SJCRH30 (cell line): ENCODE measurements around the gene NR1D2. TPM values are rescaled to one million over a fixed set of nuclear protein-coding genes. Genes with fewer than 3 reads are reported as not detected.
"Not testable (repeated sequence)": the region's sequence is repeated elsewhere in the genome, so short reads cannot be mapped to it uniquely, and the experiment has no call there.

Experiments
- DNase-seq, 2 experiments: peaks; one replicate each; pipeline ENCODE4 v3.0.0-alpha.2; 2015 to 2020
- H3K27ac ChIP-seq: fragments of 250-450 bp; sonication (Bioruptor Pico); 2 replicates; pipeline ENCODE4 v1.5.1; 2020; ENCODE audit warnings: mild to moderate bottlenecking, moderate library complexity
- H3K27me3 ChIP-seq: fragments of 250-450 bp; sonication (Bioruptor Pico); 2 replicates; pipeline ENCODE4 v1.5.1; 2020; ENCODE audit warnings: mild to moderate bottlenecking, moderate library complexity
- H3K36me3 ChIP-seq: fragments of 250-450 bp; sonication (Bioruptor Pico); 2 replicates; pipeline ENCODE4 v1.5.1; 2020; ENCODE audit warnings: mild to moderate bottlenecking, moderate library complexity
- H3K4me1 ChIP-seq: fragments of 250-450 bp; sonication (Bioruptor Pico); 2 replicates; pipeline ENCODE4 v1.5.1; 2020; ENCODE audit warnings: mild to moderate bottlenecking, moderate library complexity
- H3K4me3 ChIP-seq: fragments of 250-450 bp; sonication (Bioruptor Pico); 2 replicates; pipeline ENCODE4 v1.5.1; 2020; ENCODE audit warnings: mild to moderate bottlenecking, moderate library complexity
- H3K9me3 ChIP-seq: fragments of 250-450 bp; sonication (Bioruptor Pico); replicated peaks from 2 replicates; pipeline ENCODE4 v1.5.1; 2020; ENCODE audit warnings: mild to moderate bottlenecking, moderate library complexity
- total RNA-seq: library from RNA; depleted of rRNA; stranded (reverse); fragments of >200 nt; shearing (Covaris generic); gene quantifications from 2 replicates; pipeline ENCODE4 v1.2.3, GENCODE V29; 2014

NR1D2 gene
- total RNA-seq, 1 experiment from 2014 or later = 44.8 TPM

- no peaks in the 10 kb centered on the region for H3K9me3 ChIP-seq
- H3K27me3 ChIP-seq = no peaks in the 10 kb centered on the region
- H3K4me1 ChIP-seq = peaks cover 17% of the 10 kb centered on the region
- H3K27ac ChIP-seq = no peak overlapping the region
- no peaks in the 10 kb centered on the region for H3K36me3 ChIP-seq
- no peak overlapping the region for H3K4me3 ChIP-seq
- DNase-seq = no peak
These were observed 48.6 kb downstream of the NR1D2 start for GRCh38 chr3:23993556-23994243.

DNA sequence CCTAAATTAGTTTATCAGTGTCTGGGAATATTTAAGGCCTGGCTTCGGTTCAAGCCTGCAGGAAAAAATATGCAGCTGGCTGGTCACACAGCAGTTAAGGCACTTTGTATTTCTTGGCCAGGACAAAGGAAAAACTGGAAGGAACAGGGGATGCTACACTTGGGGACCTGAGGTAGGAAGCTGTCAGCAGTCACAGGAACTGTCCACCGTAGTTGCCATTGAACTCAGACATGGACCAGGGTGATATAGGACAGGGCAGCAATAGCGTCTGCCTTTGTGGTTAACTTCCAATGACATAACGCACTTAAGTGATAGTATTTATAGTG lies 49.1 kb downstream of the NR1D2 start:
- Histone ChIP-seq H3K4me3 (no peak overlapping the region), H3K9me3 (no peaks in the 10 kb centered on the region), H3K36me3 (no peaks in the 10 kb centered on the region), H3K27me3 (no peaks in the 10 kb centered on the region), H3K27ac (no peak overlapping the region), H3K4me1 (peaks cover 17% of the 10 kb centered on the region)
- DNase-seq = no peak

GRCh38 chr3:23995219-23995618 lies 50.1 kb downstream of the NR1D2 start:
- no peaks in the 10 kb centered on the region for H3K9me3 ChIP-seq
- H3K36me3 ChIP-seq = no peaks in the 10 kb centered on the region
- no peaks in the 10 kb centered on the region for H3K27me3 ChIP-seq
- H3K4me1 ChIP-seq = peaks cover 17% of the 10 kb centered on the region
- no peak for DNase-seq
- H3K27ac ChIP-seq = no peak overlapping the region
- H3K4me3 ChIP-seq = no peak overlapping the region

- no peak for DNase-seq
These were observed 51.0 kb downstream of the NR1D2 start for GRCh38 chr3:23996095-23996524.

DNA sequence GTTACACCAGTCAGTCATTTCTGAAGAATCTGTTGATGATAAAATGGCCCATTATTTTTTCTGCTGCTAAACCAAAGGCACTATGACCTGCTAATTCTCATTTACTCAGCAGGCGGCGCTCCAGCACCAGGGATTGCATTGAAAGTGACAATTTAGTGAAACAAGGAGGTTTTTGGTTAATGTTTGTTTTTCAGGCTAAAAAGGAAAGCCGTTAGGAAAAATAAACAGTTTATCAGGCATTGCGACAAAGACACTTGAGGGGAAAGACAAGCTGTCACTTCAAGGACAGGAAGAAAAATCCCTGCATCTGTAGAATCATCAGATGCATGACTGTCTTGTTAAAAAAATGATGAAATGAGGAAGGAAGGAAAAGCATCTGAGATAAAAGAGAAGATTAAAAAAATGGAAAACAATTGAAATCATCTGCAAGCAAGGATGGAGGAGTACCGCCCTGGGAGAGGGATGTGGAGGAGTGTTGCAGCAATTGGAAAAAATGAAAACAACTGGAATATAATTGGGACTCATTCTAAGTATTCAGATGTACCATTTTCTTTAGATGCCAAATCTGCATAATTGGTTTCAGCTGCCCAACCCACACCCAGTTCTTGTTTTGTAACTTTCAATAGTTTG lies 54.0 kb downstream of the NR1D2 start:
- Histone ChIP-seq H3K36me3 (no peaks in the 10 kb centered on the region), H3K9me3 (no peaks in the 10 kb centered on the region), H3K27ac (no peak overlapping the region), H3K4me3 (no peak overlapping the region), H3K27me3 (no peaks in the 10 kb centered on the region), H3K4me1 (no peaks in the 10 kb centered on the region)
- DNase-seq = peak; percentile 57 to 86

More at GRCh38 chr3:23996095-23996524, 51.0 kb downstream of the NR1D2 start:
- H3K27ac ChIP-seq = no peak overlapping the region
- no peak overlapping the region for H3K4me3 ChIP-seq
- H3K4me1 ChIP-seq = peaks cover 14% of the 10 kb centered on the region
- no peaks in the 10 kb centered on the region for H3K27me3 ChIP-seq
- H3K36me3 ChIP-seq = no peaks in the 10 kb centered on the region
- H3K9me3 ChIP-seq = no peaks in the 10 kb centered on the region

DNA sequence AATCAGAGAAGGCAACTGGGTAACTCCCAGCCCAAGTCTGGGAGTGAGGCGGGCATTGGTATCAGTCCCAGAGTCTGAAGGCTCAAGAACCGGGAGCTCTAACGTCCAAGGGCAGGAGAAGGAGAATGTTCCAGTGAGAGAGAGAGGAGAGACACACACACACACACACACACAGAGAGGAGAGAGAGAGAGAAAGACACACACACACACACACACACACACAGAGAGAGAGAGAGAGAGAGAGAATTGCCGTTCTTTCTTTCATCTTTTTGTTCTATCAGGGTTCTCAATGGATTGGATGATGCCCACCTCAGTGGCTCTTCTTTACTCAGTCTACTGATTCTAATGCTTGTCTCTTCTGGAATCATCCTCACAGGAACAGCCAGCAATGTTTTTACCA lies 57.0 kb downstream of the NR1D2 start:
- no peaks in the 10 kb centered on the region for H3K4me1 ChIP-seq
- H3K4me3 ChIP-seq = no peak overlapping the region
- H3K9me3 ChIP-seq = no peaks in the 10 kb centered on the region
- no peak overlapping the region for H3K27ac ChIP-seq
- no peaks in the 10 kb centered on the region for H3K36me3 ChIP-seq
- H3K27me3 ChIP-seq = no peaks in the 10 kb centered on the region
- no peak for DNase-seq

DNA sequence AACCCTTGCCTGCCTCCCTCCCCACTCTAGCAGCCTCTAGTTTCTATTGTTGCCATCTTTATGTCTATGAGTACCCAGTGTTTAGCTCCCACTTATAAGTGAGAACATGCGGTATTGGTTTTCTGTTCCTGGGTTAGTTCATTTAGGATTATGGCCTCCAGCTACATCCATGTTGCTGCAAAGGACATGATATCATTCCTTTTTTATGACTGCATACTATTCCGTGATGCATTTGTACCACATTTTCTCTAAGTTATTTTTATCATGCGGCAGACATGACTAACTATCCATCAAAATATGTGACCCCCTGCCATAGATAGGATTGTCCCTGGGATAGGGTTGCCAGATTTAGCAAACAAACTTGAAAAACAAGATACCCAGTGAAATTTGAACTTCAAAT lies 58.4 kb downstream of the NR1D2 start:
- H3K27ac ChIP-seq = no peak overlapping the region
- H3K9me3 ChIP-seq = no peaks in the 10 kb centered on the region
- no peak for DNase-seq
- no peak overlapping the region for H3K4me3 ChIP-seq
- no peaks in the 10 kb centered on the region for H3K27me3 ChIP-seq
- H3K4me1 ChIP-seq = no peaks in the 10 kb centered on the region
- no peaks in the 10 kb centered on the region for H3K36me3 ChIP-seq

GRCh38 chr3:24004171-24004938 lies 59.3 kb downstream of the NR1D2 start:
- DNase-seq = no peak
- no peaks in the 10 kb centered on the region for H3K27me3 ChIP-seq
- no peak overlapping the region for H3K27ac ChIP-seq
- H3K4me1 ChIP-seq = no peaks in the 10 kb centered on the region
- no peak overlapping the region for H3K4me3 ChIP-seq
- no peaks in the 10 kb centered on the region for H3K36me3 ChIP-seq
- H3K9me3 ChIP-seq = no peaks in the 10 kb centered on the region

- no peak for DNase-seq
- H3K27me3 ChIP-seq = no peaks in the 10 kb centered on the region
- H3K27ac ChIP-seq = no peak overlapping the region
- no peaks in the 10 kb centered on the region for H3K9me3 ChIP-seq
- no peak overlapping the region for H3K4me3 ChIP-seq
- H3K4me1 ChIP-seq = no peaks in the 10 kb centered on the region
- H3K36me3 ChIP-seq = no peaks in the 10 kb centered on the region
These were observed 60.6 kb downstream of the NR1D2 start for GRCh38 chr3:24005669-24006068.

- H3K9me3 ChIP-seq, H3K4me1 ChIP-seq, H3K27ac ChIP-seq, H3K36me3 ChIP-seq, H3K27me3 ChIP-seq, H3K4me3 ChIP-seq, DNase-seq: not testable (repeated sequence)
These were observed 65.7 kb downstream of the NR1D2 start for GRCh38 chr3:24010834-24011233.

GRCh38 chr3:24012589-24013269 lies 67.6 kb downstream of the NR1D2 start:
- Histone ChIP-seq H3K9me3 (no peaks in the 10 kb centered on the region), H3K27me3 (no peaks in the 10 kb centered on the region), H3K36me3 (no peaks in the 10 kb centered on the region), H3K4me1 (peaks cover 10% of the 10 kb centered on the region), H3K4me3 (no peak overlapping the region), H3K27ac (no peak overlapping the region)
- DNase-seq = no peak

DNA sequence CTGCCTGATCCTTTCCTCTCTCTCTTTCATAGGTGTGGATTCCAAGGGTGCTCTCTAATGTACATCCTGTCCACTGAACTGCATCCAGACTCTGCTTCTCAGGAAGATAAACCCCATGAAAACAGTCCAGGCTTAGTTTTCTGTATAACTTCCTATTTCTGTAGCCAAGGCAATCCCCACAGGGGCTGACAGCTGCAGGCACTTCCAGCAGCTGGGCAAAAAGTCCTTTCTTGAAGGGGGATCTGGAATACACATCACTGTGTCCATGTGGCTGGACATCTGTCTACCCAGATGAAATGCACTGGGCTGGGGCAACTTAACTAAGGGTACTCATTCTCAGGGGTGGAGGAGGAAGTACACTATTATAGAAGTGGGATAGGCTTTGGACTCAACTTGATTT lies 72.2 kb downstream of the NR1D2 start:
- H3K4me1 ChIP-seq = peaks cover 13% of the 10 kb centered on the region
- no peak overlapping the region for H3K4me3 ChIP-seq
- peak; percentile 79 to 91 for DNase-seq
- no peaks in the 10 kb centered on the region for H3K36me3 ChIP-seq
- no peaks in the 10 kb centered on the region for H3K9me3 ChIP-seq
- no peaks in the 10 kb centered on the region for H3K27me3 ChIP-seq
- H3K27ac ChIP-seq = no peak overlapping the region

- peaks cover 13% of the 10 kb centered on the region for H3K4me1 ChIP-seq
- no peak for DNase-seq
These were observed 73.9 kb downstream of the NR1D2 start for GRCh38 chr3:24018784-24019570.

DNA sequence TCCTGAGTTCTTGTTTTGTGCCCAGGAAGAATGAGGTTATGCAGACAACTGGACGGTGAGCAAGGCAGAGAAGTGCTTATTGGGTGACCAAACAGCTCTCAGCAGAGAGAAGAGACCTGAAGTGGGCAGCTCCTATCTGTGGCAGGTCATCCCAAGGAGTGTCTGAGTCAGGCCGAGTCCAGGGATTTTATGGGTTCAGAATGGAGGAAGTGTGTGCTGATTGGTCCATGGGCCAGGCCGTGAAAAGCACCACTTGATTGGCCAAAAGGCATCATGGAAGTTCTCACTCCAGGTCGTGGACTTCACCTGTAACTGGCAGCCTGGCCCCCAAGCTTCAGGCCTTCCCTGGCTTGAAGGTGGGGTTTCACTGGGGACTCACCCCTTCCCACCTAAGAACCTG lies 74.5 kb downstream of the NR1D2 start:
- Histone ChIP-seq H3K4me1 (peaks cover 13% of the 10 kb centered on the region), H3K27me3 (no peaks in the 10 kb centered on the region), H3K36me3 (no peaks in the 10 kb centered on the region), H3K27ac (no peak overlapping the region), H3K9me3 (no peaks in the 10 kb centered on the region), H3K4me3 (no peak overlapping the region)
- no peak for DNase-seq

More at GRCh38 chr3:24018784-24019570, 73.9 kb downstream of the NR1D2 start:
- no peaks in the 10 kb centered on the region for H3K27me3 ChIP-seq
- H3K36me3 ChIP-seq = no peaks in the 10 kb centered on the region
- no peak overlapping the region for H3K4me3 ChIP-seq
- no peaks in the 10 kb centered on the region for H3K9me3 ChIP-seq
- H3K27ac ChIP-seq = no peak overlapping the region
